HepG2 (cell line): ENCODE data around the gene JAKMIP3.

Experiments used
- CHD4 ChIP-seq: fragments of 200-600 bp; sonication (generic); IDR thresholded peaks from 2 replicates; pipeline ENCODE4 v1.7.0; 2017; ENCODE audit warnings: mild to moderate bottlenecking, low read length, borderline replicate concordance
- CTCF ChIP-seq: sonication (generic); formaldehyde crosslinking; IDR thresholded peaks from 2 replicates; pipeline ENCODE4 v1.5.0; 2020; ENCODE audit warnings: mild to moderate bottlenecking, missing genetic modification reagents, moderate library complexity
- MTA3 ChIP-seq: sonication (generic); formaldehyde crosslinking; IDR thresholded peaks from 2 replicates; pipeline ENCODE4 v1.4.0; 2020; ENCODE audit warnings: missing genetic modification reagents
- NCOR1 ChIP-seq: fragments of 200-600 bp; sonication (generic); IDR thresholded peaks from 2 replicates; pipeline ENCODE4 v1.7.0; 2017; ENCODE audit warnings: antibody characterized with exemption, low read length, borderline replicate concordance
- POLR2A ChIP-seq, 2 experiments: IDR thresholded peaks; 2 replicates each; pipeline ENCODE4 v1.6.1; 2011; ENCODE audit warnings: low read depth in 2 of 2, low read length in 2 of 2, mild to moderate bottlenecking in 1 of 2, moderate library complexity in 1 of 2; ENCODE audit not compliant: insufficient read depth in 1 of 2
- SSRP1 ChIP-seq: IDR thresholded peaks from 2 replicates; pipeline ENCODE4 v1.6.1; 2016; ENCODE audit warnings: control low read depth

GRCh38 chr10:132027423-132027983 lies 38.2 kb upstream of the JAKMIP3 start:
- TF ChIP-seq CTCF (no peak), NCOR1 (no peak), MTA3 (no peak), CHD4 (no peak), SSRP1 (CRISPR knock-in tag) (no peak), POLR2A (IDR thresholded peaks at IDR 0.05; ENCODE audit: insufficient read depth in 1 of 2, low read depth in 2 of 2, low read length in 2 of 2) (no peak)
